ENCODE data around the gene CSNK1A1L. TPM values are rescaled to one million over a fixed set of nuclear protein-coding genes. Genes with fewer than 3 reads are reported as not detected.

The CSNK1A1L gene
- polyA plus RNA-seq, 1 experiment = not detected

- no peaks in the 10 kb centered on the region for H3K27me3 ChIP-seq (ENCODE audit: control insufficient read depth, insufficient read depth, low read length)
- H3K4me3 ChIP-seq (ENCODE audit: low read depth, low read length) = no peak overlapping the region
- DNase-seq (ENCODE audit: low read depth) = no peak
- TF ChIP-seq CTCF (IDR thresholded peaks at IDR 0.05; ENCODE audit: insufficient read depth, low read depth, low read length) = no peak
- POLR2A ChIA-PET = no interaction called here
- CTCF ChIA-PET = interaction anchor here (0.6 to 1.6 kb wide), 2 partner anchors 404 to 506 kb away, joined by 3 to 5 read pairs; no protein-coding TSS in a partner anchor
- no peaks in the 10 kb centered on the region for H3K36me3 ChIP-seq (ENCODE audit: control insufficient read depth, insufficient read depth, low read length)
Observed at GRCh38 chr13:37102896-37103295, 2.6 kb downstream of the CSNK1A1L start.

- no peak for TF ChIP-seq CTCF (IDR thresholded peaks at IDR 0.05; ENCODE audit: insufficient read depth, low read depth, low read length)
- ChIA-PET CTCF (no interaction called here), POLR2A (no interaction called here)
- no peak overlapping the region for H3K4me3 ChIP-seq (ENCODE audit: low read depth, low read length)
- no peaks in the 10 kb centered on the region for H3K27me3 ChIP-seq (ENCODE audit: control insufficient read depth, insufficient read depth, low read length)
- DNase-seq (ENCODE audit: low read depth) = no peak
- H3K36me3 ChIP-seq (ENCODE audit: control insufficient read depth, insufficient read depth, low read length) = no peaks in the 10 kb centered on the region
Observed at GRCh38 chr13:37101201-37101600, 4.3 kb downstream of the CSNK1A1L start.

- Histone ChIP-seq H3K4me3 (ENCODE audit: low read depth, low read length) (no peak overlapping the region), H3K27me3 (ENCODE audit: control insufficient read depth, insufficient read depth, low read length) (no peaks in the 10 kb centered on the region), H3K36me3 (ENCODE audit: control insufficient read depth, insufficient read depth, low read length) (no peaks in the 10 kb centered on the region)
- no peak for DNase-seq (ENCODE audit: low read depth)
- CTCF ChIA-PET = no interaction called here
- TF ChIP-seq CTCF (IDR thresholded peaks at IDR 0.05; ENCODE audit: insufficient read depth, low read depth, low read length) = no peak
- POLR2A ChIA-PET = no interaction called here
Observed at GRCh38 chr13:37100731-37101130, 4.7 kb downstream of the CSNK1A1L start.

DNA sequence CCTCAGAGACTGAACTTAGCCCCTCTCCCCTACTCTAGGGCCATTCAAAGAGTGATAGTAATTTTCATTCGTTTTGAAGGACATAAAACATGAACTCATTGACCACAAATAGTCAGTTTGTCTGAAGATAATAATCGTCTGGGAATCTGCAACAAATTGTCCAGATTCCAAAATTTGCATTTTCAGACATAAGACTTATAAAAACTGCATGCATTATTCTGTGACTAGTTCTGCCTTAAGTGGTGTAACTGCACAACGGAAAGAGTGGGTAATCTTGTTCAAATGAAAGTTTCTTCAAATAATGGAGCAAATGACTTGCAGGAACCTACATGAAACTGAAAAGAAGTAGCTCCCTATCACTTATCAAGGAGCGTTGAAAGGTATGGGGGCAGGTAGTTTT is 8.4 kb downstream of the CSNK1A1L start:
- Histone ChIP-seq H3K36me3 (ENCODE audit: control insufficient read depth, insufficient read depth, low read length) (no peaks in the 10 kb centered on the region), H3K27me3 (ENCODE audit: control insufficient read depth, insufficient read depth, low read length) (0 out of 2 replicates have a peak, but pooled peaks cover 2% of the 10 kb centered on the region), H3K4me3 (ENCODE audit: low read depth, low read length) (no peak overlapping the region)
- ChIA-PET CTCF (interaction anchor here (1.3 kb wide), 1 partner anchor 12 kb away, joined by 6 read pairs; no protein-coding TSS in a partner anchor), POLR2A (no interaction called here)
- TF ChIP-seq CTCF (IDR thresholded peaks at IDR 0.05; ENCODE audit: insufficient read depth, low read depth, low read length) = no peak
- DNase-seq (ENCODE audit: low read depth) = peak; percentile 13

DNA sequence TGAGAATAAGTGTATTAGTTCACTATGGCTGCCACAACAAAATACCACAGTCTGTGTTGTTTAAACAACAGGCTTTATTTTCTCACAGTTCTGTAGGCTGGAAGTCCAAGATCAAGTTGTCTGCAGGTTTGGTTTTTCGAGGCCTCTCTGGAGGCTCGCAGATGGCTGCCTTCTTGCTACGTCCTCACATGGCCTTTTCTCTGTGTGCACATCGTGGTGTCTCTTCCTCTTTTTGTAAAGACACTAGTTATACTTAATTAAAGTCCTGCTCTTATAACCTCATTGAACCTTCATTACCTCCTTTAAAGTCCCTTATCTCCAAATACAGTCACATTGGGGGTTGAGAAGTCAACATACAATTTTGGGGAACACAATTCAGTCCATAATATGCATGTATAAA is 10.6 kb downstream of the CSNK1A1L start:
- Histone ChIP-seq H3K4me3 (ENCODE audit: low read depth, low read length) (no peak overlapping the region), H3K36me3 (ENCODE audit: control insufficient read depth, insufficient read depth, low read length) (no peaks in the 10 kb centered on the region), H3K27me3 (ENCODE audit: control insufficient read depth, insufficient read depth, low read length) (peaks cover 2% of the 10 kb centered on the region; the same call in 1 of the 2 replicates)
- ChIA-PET CTCF (interaction anchor here (1.1 kb wide), 1 partner anchor 12 kb away, joined by 3 read pairs; no protein-coding TSS in a partner anchor), POLR2A (no interaction called here)
- no peak for TF ChIP-seq CTCF (IDR thresholded peaks at IDR 0.05; ENCODE audit: insufficient read depth, low read depth, low read length)
- no peak for DNase-seq (ENCODE audit: low read depth)
